Pancreas (tissue), 10 donors: ENCODE measurements around the gene HNRNPH1. TPM values are rescaled to one million over a fixed set of nuclear protein-coding genes. Genes with fewer than 3 reads are reported as not detected.
"Not testable (repeated sequence)": the region's sequence is repeated elsewhere in the genome, so short reads cannot be mapped to it uniquely, and the experiment has no call there.

Experiments used
- ATAC-seq, 4 donors: fragments of 200-7000 bp; cut with Tn5 transposase; one replicate each; pipeline versions ENCODE4 v1.8.0 to v1.9.1; 2020; ENCODE audit warnings: mild to moderate bottlenecking in 4 of 4, moderate library complexity in 4 of 4
- DNase-seq, 6 donors: peaks; one replicate each; pipeline ENCODE4 v3.0.0-alpha.2; 2020
- FAIRE-seq: peaks from 2 replicates; lab custom pipeline; 2012; peaks lifted over from hg19 to GRCh38; lab: Jason Lieb, UNC
- H3K27ac ChIP-seq, 4 donors: fragments of 200-600 bp; sonication (generic); 1 replicate in 3 of 4; 2 replicates in 1 of 4; pipeline versions ENCODE4 v1.5.0 to v1.8.0; 2020
- H3K27me3 ChIP-seq, 4 donors: fragments of 200-600 bp; one replicate each; pipeline ENCODE4 v1.8.0; 2021
- H3K36me3 ChIP-seq, 3 donors: fragments of 200-600 bp; sonication (generic) in 1 of 3; one replicate each; pipeline versions ENCODE4 v1.5.0 to v1.8.0; 2020 to 2021
- H3K4me1 ChIP-seq, 3 donors: fragments of 200-600 bp; one replicate each; pipeline ENCODE4 v1.8.0; 2021
- H3K4me3 ChIP-seq, 4 donors: fragments of 200-600 bp; sonication (generic) in 2 of 4; one replicate each; pipeline versions ENCODE4 v1.5.0 to v1.8.0; 2020 to 2021
- H3K9me3 ChIP-seq, 4 donors: fragments of 200-600 bp; one replicate each; pipeline ENCODE4 v1.8.0; 2021
- CTCF ChIP-seq, 4 donors: fragments of 200-600 bp; sonication (generic) in 3 of 4; IDR thresholded peaks; one replicate each; pipeline versions ENCODE4 v1.5.0 to v1.8.0; 2021; ENCODE audit warnings: antibody characterized with exemption in 4 of 4
- WGBS, 2 donors: extraction: QIAGEN DNeasy Blood & Tissue Kit; methylation state at CpG; one replicate each; pipeline ENCODE4 v1.1.7; 2013; 5-methylcytosine and 5-hydroxymethylcytosine counted together
- intact Hi-C, 3 donors: fragments of 100-400 bp; cut with DNase I; formaldehyde crosslinking; loops; one replicate each; pipeline versions ENCODE4 v1.11.1 to v1.14.2; 2022
- polyA plus RNA-seq, 2 donors: library from polyadenylated mRNA; stranded (reverse); fragments of 200-250 nt; gene quantifications; one replicate each; pipeline ENCODE4 v1.2.3, GENCODE V29; 2013
- total RNA-seq, 6 donors: library from RNA; stranded (reverse); fragmentation: NEBNext Ultra II Directional in 4 of 6; extraction: Animal tissue kit (Norgen Biotek cat#: 25700) in 4 of 6; gene quantifications; one replicate each; pipeline versions ENCODE4 v1.2.1 to v1.2.4, GENCODE V29; 2021 to 2023
- donor health status: healthy with polysubstance abuse.
- donor health status: DM: no; HTN: no; CAD: no; lungs with moderate emphysema.
- donor health status: DM: no; HTN: no; CAD: no.
- donor health status: control.
- donor health status: control.
- donor health status: Bipolar disorder and iron deficiency.
- donor health status: DM: yes; HTN: yes; CAD: no.
- donor health status: DM: no; HTN: no; CAD: no.
- donor health status: DM: no; HTN: no; CAD: no.
- donor health status: DM: yes; HTN: yes; CAD: no.

Gene HNRNPH1
- total and polyA plus RNA-seq, 8 donors = 210 to 395 (median 300) TPM

- no peaks in the 10 kb centered on the region for H3K4me1 ChIP-seq
- no peak overlapping the region for H3K4me3 ChIP-seq
- H3K27me3 ChIP-seq = no peaks in the 10 kb centered on the region
- intact Hi-C loops = no loop called here
- ATAC-seq (no peak), FAIRE-seq (no peak), DNase-seq (no peak)
- no peak overlapping the region for H3K27ac ChIP-seq
- 75 to 85% methylated on average over 9 of the region's 9 CpGs for WGBS, 2 donors
- no peaks in the 10 kb centered on the region for H3K36me3 ChIP-seq
- no peak for TF ChIP-seq CTCF (IDR thresholded peaks at IDR 0.05)
- no peaks in the 10 kb centered on the region for H3K9me3 ChIP-seq
Observed at GRCh38 chr5:179648410-179648809, 24.9 kb upstream of the HNRNPH1 start.

DNA sequence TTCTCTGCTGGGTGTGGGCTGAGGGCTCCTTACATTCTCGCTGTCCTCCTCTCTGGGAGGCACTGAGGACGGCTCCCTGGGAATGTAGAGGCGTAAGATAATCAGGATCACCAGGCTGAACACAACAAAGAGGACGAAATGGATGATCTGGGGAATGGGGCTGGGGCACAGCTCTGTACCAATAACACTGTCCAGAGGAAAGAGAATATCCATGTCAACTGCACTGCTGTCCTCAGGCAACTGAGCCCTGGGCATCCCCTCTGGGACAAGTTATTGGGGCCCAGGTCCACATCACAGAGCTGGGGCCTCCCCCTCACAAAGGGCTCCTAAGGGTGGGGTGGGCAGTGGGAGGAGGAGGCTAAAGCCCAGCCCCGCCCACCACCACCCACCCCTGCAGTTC is 21.3 kb upstream of the HNRNPH1 start:
- H3K27ac ChIP-seq, H3K4me1 ChIP-seq, H3K36me3 ChIP-seq, H3K27me3 ChIP-seq, H3K9me3 ChIP-seq, FAIRE-seq, ATAC-seq, intact Hi-C loops, H3K4me3 ChIP-seq: not testable (repeated sequence)
- DNase-seq = peak in 1 of 6 donors; percentile 30
- WGBS, 2 donors = 86 to 88% methylated on average over 4 of the region's 5 CpGs

- H3K4me3 ChIP-seq, FAIRE-seq, intact Hi-C loops, H3K36me3 ChIP-seq, H3K27me3 ChIP-seq, ATAC-seq, H3K4me1 ChIP-seq, H3K27ac ChIP-seq, H3K9me3 ChIP-seq: not testable (repeated sequence)
- DNase-seq = peak in 2 of 6 donors; percentile 13 to 21
- 75 to 79% methylated on average over 13 to 16 of the region's 16 CpGs for WGBS, 2 donors
Observed at GRCh38 chr5:179643141-179643920, 19.9 kb upstream of the HNRNPH1 start.

- peak in 1 of 6 donors; percentile 16 for DNase-seq
- H3K27me3 ChIP-seq, ATAC-seq, H3K36me3 ChIP-seq, H3K4me1 ChIP-seq, H3K4me3 ChIP-seq, H3K27ac ChIP-seq, intact Hi-C loops, FAIRE-seq, H3K9me3 ChIP-seq: not testable (repeated sequence)
- 72 to 80% methylated on average over 15 to 17 of the region's 17 CpGs for WGBS, 2 donors
Observed at GRCh38 chr5:179642626-179643025, 19.2 kb upstream of the HNRNPH1 start.

DNA sequence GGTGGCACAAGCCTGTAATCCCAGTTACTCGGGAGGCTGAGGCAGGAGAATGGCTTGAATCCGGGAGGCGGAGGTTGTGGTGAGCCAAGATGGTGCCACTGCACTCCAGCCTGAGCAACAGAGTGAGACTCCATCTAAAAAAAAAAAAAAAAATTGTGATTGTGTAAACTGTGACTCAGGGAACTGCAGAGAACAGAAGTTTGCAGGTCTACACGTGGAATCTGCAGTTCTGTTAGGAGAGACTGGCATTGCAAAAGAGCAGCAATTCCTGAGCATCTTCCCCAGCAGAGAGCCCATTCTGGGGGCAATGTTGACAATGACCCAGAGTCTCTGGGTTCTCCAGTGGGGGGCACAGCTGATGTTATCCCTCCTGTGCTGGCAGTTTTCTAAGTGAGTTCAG is 18.3 kb upstream of the HNRNPH1 start:
- no CpG with 5 or more reads among the region's 4 CpGs for WGBS, 2 donors
- H3K4me3 ChIP-seq, H3K36me3 ChIP-seq, H3K4me1 ChIP-seq, ATAC-seq, H3K27me3 ChIP-seq, H3K27ac ChIP-seq, FAIRE-seq, intact Hi-C loops, H3K9me3 ChIP-seq: not testable (repeated sequence)
- DNase-seq = peak in 1 of 6 donors; percentile 0

DNA sequence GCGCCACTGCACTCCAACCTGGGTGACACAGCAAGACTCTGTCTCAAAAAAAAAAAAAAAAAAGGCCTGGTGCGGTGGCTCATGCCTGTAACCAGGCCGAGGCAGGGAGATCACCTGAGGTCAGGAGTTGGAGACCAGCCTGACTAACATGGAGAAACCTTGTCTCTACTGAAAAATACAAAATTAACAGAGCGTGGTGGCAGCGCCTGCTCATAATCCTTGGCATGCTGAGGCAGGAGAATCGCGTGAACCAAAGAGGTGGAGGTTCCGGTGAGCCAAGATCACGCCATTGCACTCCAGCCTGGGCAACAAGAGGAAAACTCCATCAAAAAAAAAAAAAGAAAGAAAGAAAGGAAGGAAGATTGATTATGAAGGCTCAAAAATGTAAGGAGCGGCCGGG is 15.8 kb upstream of the HNRNPH1 start:
- H3K4me3 ChIP-seq, H3K9me3 ChIP-seq, ATAC-seq, DNase-seq, intact Hi-C loops, FAIRE-seq, H3K36me3 ChIP-seq, H3K4me1 ChIP-seq, H3K27me3 ChIP-seq, H3K27ac ChIP-seq: not testable (repeated sequence)
- 94% methylated on average over 11 of the region's 11 CpGs for WGBS, 2 donors

GRCh38 chr5:179634370-179635172 is 11.1 kb upstream of the HNRNPH1 start:
- H3K27ac ChIP-seq, H3K36me3 ChIP-seq, H3K9me3 ChIP-seq, intact Hi-C loops, H3K27me3 ChIP-seq, H3K4me1 ChIP-seq, FAIRE-seq: not testable (repeated sequence)
- peak; percentile 94 to 98 (median 96) for ATAC-seq
- WGBS, 2 donors = 7% methylated on average over 9 of the region's 49 CpGs; no CpG with 5 or more reads in 1 of the 2 donors
- peak overlapping the region in 1 of 4 donors; percentile 25 for H3K4me3 ChIP-seq
- DNase-seq = peak in 1 of 6 donors; percentile 47

- ATAC-seq (peak; percentile 58 to 78 (median 70)), DNase-seq (peak in 1 of 6 donors; percentile 36)
- H3K4me1 ChIP-seq, intact Hi-C loops, H3K36me3 ChIP-seq, H3K9me3 ChIP-seq, FAIRE-seq, H3K27me3 ChIP-seq, H3K27ac ChIP-seq: not testable (repeated sequence)
- H3K4me3 ChIP-seq = peak overlapping the region in 3 of 4 donors; percentile 18 to 34 (median 31)
- 41 to 52% methylated on average over 19 of the region's 38 CpGs for WGBS, 2 donors
Observed at GRCh38 chr5:179633501-179634369, 10.3 kb upstream of the HNRNPH1 start.
